GM12872 (cell line): Measurements from ENCODE around the gene LAMC1.

ENCODE experiments used
- TF ChIP-seq, protein P1 (sequence below): IDR thresholded peaks from 3 replicates; pipeline ENCODE4 v1.5.1; 2011; ENCODE audit warnings: low read depth, mild to moderate bottlenecking, low read length, moderate library complexity; ENCODE audit not compliant: insufficient read depth

Gene LAMC1

DNA sequence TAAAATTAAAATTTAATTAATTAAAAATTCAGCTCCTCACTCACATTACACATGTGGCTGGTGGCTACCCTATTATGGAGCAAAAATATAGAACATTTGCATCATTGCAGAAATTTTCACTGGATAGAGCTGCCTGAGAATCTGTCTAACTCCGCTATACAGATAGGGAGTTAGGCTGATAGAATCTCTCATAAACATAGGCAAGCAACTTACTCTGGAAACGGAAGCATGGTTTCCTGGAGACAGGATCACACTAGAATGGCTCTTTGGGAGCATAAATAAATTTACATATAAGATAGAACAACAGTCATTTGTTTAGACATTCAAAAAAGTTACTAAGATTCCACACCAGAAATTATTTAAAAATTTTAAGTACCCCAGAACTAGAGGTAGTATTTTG, 150.6 kb downstream of the LAMC1 start:
- TF ChIP-seq, protein P1, sequence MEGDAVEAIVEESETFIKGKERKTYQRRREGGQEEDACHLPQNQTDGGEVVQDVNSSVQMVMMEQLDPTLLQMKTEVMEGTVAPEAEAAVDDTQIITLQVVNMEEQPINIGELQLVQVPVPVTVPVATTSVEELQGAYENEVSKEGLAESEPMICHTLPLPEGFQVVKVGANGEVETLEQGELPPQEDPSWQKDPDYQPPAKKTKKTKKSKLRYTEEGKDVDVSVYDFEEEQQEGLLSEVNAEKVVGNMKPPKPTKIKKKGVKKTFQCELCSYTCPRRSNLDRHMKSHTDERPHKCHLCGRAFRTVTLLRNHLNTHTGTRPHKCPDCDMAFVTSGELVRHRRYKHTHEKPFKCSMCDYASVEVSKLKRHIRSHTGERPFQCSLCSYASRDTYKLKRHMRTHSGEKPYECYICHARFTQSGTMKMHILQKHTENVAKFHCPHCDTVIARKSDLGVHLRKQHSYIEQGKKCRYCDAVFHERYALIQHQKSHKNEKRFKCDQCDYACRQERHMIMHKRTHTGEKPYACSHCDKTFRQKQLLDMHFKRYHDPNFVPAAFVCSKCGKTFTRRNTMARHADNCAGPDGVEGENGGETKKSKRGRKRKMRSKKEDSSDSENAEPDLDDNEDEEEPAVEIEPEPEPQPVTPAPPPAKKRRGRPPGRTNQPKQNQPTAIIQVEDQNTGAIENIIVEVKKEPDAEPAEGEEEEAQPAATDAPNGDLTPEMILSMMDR, result no peak

DNA sequence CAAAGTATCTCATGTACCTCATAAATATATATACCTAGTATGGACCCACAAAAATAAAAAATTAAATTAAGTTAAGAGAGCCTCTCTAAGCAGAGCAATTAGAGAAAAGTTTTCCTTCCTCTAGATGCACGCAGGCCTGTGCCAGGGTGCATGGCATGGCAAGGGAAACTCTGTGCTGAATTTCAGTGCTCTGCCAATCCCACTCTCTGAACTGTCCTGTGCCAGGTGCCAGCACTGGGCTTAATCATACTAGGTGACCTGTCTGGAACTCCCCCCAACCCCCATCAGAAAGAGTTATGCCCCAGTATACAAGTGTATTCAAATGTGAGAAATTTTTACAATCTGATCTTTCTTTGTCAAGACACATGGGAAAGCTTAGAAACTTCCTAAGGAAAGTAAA, 152.4 kb downstream of the LAMC1 start:
- TF ChIP-seq, protein P1, result no peak

GRCh38 chr1:183178545-183178944, 155.3 kb downstream of the LAMC1 start:
- TF ChIP-seq, protein P1, result no peak

GRCh38 chr1:183179033-183179432, 155.8 kb downstream of the LAMC1 start:
- TF ChIP-seq, protein P1, result no peak

GRCh38 chr1:183180218-183180617, 157.0 kb downstream of the LAMC1 start:
- TF ChIP-seq, protein P1, result no peak

DNA sequence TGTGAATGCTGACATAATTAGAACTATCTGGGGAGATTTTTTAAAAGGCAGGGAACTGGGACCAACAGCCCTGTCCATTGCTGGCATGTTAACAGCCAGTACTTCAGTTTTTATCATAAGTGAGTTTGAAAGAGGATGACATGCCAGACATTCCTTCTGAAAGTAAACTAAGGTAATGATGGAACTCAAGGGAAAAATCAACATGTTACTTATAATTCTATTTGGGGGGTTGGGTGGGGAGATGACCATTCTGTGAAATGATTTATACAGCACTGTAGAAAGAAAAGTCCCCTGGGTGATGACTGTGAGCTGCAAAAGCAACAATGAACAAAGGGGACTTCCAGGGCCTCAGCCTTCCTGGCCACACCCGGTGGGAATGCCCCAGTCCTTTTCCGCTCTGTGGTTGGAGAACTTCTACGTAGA, 157.4 kb downstream of the LAMC1 start:
- TF ChIP-seq, protein P1, result no peak

- TF ChIP-seq, protein P1, result no peak
Measured at GRCh38 chr1:183185941-183186490, 162.8 kb downstream of the LAMC1 start, which contains the start of gene LAMC2. TSS of gene LAMC2 (plus strand) at chr1:183186264. CDS start at chr1:183186353, 89 bp downstream.
